Measurements from ENCODE around the gene IGSF21.

IGSF21 gene

GRCh38 chr1:18118078-18118477, 10.5 kb downstream of the IGSF21 start:
- in situ Hi-C loops (cut with HindIII; ENCODE audit: low sequenced_read_pairs), result loop anchor here (5.0 kb wide), 1 partner anchor 51 kb away; no protein-coding TSS in a partner anchor

GRCh38 chr1:18118491-18118890, 10.9 kb downstream of the IGSF21 start:
- in situ Hi-C loops (cut with HindIII; ENCODE audit: low sequenced_read_pairs), result loop anchor here (5.0 kb wide), 1 partner anchor 51 kb away; no protein-coding TSS in a partner anchor

GRCh38 chr1:18119289-18119688, 11.7 kb downstream of the IGSF21 start:
- in situ Hi-C loops (cut with HindIII; ENCODE audit: low sequenced_read_pairs), result loop anchor here (5.0 kb wide), 1 partner anchor 52 kb away; no protein-coding TSS in a partner anchor

GRCh38 chr1:18119771-18120377, 12.3 kb downstream of the IGSF21 start:
- in situ Hi-C loops (cut with HindIII; ENCODE audit: low sequenced_read_pairs), result loop anchor here (5.0 kb wide), 1 partner anchor 53 kb away; no protein-coding TSS in a partner anchor

GRCh38 chr1:18120638-18121037, 13.0 kb downstream of the IGSF21 start:
- in situ Hi-C loops (cut with HindIII; ENCODE audit: low sequenced_read_pairs), result no loop called here

GRCh38 chr1:18121072-18121820, 13.6 kb downstream of the IGSF21 start:
- in situ Hi-C loops (cut with HindIII; ENCODE audit: low sequenced_read_pairs), result no loop called here

- in situ Hi-C loops (cut with HindIII; ENCODE audit: low sequenced_read_pairs), result no loop called here
Observed at GRCh38 chr1:18123467-18123992, 15.9 kb downstream of the IGSF21 start.

- in situ Hi-C loops (cut with HindIII; ENCODE audit: low sequenced_read_pairs), result no loop called here
Observed at GRCh38 chr1:18124977-18125376, 17.4 kb downstream of the IGSF21 start.

GRCh38 chr1:18126616-18127015, 19.0 kb downstream of the IGSF21 start:
- in situ Hi-C loops (cut with HindIII; ENCODE audit: low sequenced_read_pairs), result no loop called here

GRCh38 chr1:18128298-18128697, 20.7 kb downstream of the IGSF21 start:
- in situ Hi-C loops (cut with HindIII; ENCODE audit: low sequenced_read_pairs), result no loop called here

- in situ Hi-C loops (cut with HindIII; ENCODE audit: low sequenced_read_pairs), result no loop called here
Observed at GRCh38 chr1:18130356-18130755, 22.8 kb downstream of the IGSF21 start.

GRCh38 chr1:18132022-18132710, 24.6 kb downstream of the IGSF21 start:
- in situ Hi-C loops (cut with HindIII; ENCODE audit: low sequenced_read_pairs), result no loop called here

- in situ Hi-C loops (cut with HindIII; ENCODE audit: low sequenced_read_pairs), result no loop called here
Observed at GRCh38 chr1:18132711-18133541, 25.3 kb downstream of the IGSF21 start.

GRCh38 chr1:18134324-18135046, 26.9 kb downstream of the IGSF21 start:
- in situ Hi-C loops (cut with HindIII; ENCODE audit: low sequenced_read_pairs), result no loop called here

- in situ Hi-C loops (cut with HindIII; ENCODE audit: low sequenced_read_pairs), result no loop called here
Observed at GRCh38 chr1:18137759-18138345, 30.3 kb downstream of the IGSF21 start.

- in situ Hi-C loops (cut with HindIII; ENCODE audit: low sequenced_read_pairs), result no loop called here
Observed at GRCh38 chr1:18139198-18139981, 31.8 kb downstream of the IGSF21 start.

GRCh38 chr1:18140411-18140810, 32.8 kb downstream of the IGSF21 start:
- in situ Hi-C loops (cut with HindIII; ENCODE audit: low sequenced_read_pairs), result no loop called here

- in situ Hi-C loops (cut with HindIII; ENCODE audit: low sequenced_read_pairs), result no loop called here
Observed at GRCh38 chr1:18141661-18142060, 34.1 kb downstream of the IGSF21 start.

GRCh38 chr1:18142471-18142870, 34.9 kb downstream of the IGSF21 start:
- in situ Hi-C loops (cut with HindIII; ENCODE audit: low sequenced_read_pairs), result no loop called here
